Measurements from ENCODE around the gene RPS6KC1.

DNA sequence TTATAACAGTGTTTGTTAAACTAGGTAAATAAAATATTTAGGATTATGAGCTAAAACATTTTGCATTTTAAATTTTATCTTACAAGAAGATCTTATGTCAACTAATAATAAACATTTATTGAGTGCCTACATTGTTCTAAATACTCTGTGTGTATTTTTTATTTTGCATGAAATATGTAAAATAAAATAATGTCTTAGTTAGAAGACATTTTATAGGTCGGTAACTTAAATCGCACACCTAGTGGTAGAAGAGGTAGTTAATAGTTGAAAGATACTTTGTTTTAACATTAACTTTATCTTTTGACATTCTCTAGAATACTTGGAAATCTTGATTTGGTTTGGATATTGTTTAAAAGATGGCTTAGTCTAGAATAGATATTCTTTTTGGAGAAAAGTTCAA is 60.5 kb downstream of the RPS6KC1 start:
- TF ChIP-seq, protein P1, sequence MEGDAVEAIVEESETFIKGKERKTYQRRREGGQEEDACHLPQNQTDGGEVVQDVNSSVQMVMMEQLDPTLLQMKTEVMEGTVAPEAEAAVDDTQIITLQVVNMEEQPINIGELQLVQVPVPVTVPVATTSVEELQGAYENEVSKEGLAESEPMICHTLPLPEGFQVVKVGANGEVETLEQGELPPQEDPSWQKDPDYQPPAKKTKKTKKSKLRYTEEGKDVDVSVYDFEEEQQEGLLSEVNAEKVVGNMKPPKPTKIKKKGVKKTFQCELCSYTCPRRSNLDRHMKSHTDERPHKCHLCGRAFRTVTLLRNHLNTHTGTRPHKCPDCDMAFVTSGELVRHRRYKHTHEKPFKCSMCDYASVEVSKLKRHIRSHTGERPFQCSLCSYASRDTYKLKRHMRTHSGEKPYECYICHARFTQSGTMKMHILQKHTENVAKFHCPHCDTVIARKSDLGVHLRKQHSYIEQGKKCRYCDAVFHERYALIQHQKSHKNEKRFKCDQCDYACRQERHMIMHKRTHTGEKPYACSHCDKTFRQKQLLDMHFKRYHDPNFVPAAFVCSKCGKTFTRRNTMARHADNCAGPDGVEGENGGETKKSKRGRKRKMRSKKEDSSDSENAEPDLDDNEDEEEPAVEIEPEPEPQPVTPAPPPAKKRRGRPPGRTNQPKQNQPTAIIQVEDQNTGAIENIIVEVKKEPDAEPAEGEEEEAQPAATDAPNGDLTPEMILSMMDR (IDR thresholded peaks at IDR 0.05), result no peak
- TF ChIP-seq POLR2A (IDR thresholded peaks at IDR 0.05), result no peak

Data from ovary (tissue), 3 donors.